Measurements from ENCODE around the gene LLGL1. TPM values are rescaled to one million over a fixed set of nuclear protein-coding genes. Genes with fewer than 3 reads are reported as not detected.

Gene LLGL1
- total RNA-seq, 1 donor from 2014 or later = 7.9 TPM

DNA sequence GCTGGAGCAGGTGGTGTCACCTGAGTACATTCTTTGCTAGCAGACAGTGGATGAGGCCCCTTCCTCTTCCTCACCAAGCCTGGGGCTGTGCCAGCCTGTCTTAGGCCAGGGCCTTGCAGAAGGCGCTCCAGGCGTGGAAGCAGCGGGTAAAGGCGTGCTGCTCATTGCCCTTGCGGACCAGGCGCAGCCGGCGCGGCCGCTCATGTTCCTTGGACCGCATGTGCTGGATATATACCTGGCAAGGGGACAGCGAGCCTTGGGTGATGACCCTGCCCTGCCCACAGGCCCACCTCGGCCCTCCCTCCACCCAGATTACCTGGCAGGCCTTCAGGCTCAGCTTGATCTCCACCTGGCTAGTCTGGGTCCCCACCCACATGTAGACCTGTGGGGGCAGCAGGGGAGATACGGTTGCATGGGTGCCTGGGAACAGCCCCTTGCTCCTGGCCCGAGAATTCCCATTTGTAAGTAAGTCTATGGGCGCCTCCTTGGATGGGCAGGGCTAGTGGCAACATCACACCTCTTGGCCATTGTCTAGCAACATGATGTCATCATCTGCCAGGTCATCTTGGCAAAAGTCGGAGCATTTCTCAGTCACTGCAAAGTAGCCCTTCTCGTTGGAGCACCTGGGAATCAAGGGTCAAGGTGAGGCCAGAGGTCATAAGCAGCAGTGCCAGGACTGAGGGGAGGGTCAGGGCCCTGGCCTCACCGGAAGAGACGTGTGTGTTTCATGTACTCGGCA, 19.8 kb downstream of the LLGL1 start:
- no peak for ATAC-seq (ENCODE audit: poor library complexity)
- intact Hi-C loops (cut with DNase I) = no loop called here

DNA sequence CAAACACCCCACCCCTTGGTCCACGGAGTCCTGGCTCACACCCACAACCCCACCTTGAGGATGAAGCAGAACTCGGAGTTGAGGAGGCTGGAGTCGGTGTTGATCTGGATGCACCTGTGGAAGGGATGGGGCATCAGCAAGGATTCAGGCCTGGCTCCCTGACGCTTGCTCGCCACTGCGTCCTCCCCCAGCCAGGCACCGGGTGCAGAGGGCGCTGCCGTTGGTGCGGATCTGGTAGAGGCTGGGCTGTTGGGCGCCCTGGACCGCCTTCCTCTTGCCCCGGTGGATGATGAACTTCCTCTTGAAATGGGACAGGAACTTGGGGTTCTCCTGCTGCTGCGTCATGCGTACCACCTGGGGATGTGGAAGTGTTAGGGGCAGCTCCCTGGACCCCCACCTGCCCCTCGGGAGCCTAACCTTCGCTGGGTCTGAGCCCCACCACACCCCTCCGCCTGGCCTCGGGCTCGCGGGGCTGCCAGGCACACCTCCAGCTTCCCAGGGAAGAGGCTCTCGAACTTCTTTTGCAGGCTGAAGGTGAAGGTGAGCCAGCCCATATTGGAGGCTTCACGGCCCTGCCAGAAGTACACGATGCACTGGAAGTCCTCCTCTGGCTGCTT, 20.8 kb downstream of the LLGL1 start:
- peak; percentile 27 for DNase-seq

More for the DNA sequence above, 19.8 kb downstream of the LLGL1 start:
- DNase-seq = peak; percentile 40

DNA sequence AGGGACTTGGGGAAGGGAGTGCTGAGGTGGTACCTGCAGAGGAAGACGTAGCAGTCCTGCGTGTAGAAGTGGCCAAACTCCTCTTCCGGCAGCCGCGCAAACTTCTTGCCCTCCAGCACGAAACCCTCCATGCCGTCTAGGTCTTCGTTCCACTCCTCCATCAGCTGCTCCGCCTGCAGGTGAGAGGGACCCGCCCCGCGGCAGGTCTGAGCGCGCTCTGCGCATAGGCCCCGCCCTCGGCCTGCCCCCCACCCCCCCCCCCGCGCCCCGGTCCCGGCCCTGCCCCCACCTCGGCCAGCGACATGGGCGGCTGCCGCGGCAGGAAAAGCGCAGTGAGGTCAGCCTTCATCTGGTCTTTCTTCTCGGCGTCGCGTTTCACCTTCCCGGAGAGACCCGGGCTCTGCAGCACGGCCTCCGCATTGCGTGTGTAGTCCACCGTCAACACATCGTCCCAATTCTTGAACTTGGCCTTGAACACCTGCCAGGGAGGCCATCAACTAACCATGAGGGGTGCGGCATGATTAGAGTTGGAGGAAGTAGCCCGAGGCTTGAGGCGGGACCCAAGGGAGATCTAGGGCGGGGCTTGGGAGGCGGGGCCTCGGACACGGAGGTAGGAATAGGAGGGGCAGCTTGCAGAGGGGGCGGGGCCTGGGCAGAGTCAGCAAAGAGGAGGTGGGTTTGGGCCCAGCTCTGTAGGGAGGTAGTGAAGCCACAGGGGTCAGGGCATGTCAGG, 21.6 kb downstream of the LLGL1 start:
- ATAC-seq (ENCODE audit: poor library complexity) (peak; percentile 47), DNase-seq (peak; percentile 76)
- intact Hi-C loops (cut with DNase I) = no loop called here

More for the DNA sequence above, 20.8 kb downstream of the LLGL1 start:
- no peak for ATAC-seq (ENCODE audit: poor library complexity)
- intact Hi-C loops (cut with DNase I) = no loop called here

DNA sequence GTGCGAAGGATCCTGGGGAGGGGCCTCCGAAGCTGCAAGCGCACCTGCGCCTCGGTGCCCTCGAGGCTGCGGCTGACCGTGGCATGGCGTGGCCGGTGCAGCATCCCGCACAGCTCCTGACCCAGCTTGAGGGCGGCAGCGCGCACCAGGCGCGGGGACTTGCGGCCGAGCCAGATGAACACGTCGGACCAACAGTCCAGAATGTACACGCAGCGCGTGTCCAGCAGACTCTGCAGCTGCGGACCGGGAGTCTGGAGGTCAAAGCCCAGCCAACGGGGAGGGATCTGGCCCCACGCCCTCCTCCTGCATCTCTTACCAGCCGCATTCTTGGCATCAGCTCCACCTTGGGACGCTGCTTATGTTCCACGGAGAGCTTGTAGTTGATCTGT, 22.2 kb downstream of the LLGL1 start:
- intact Hi-C loops (cut with DNase I) = no loop called here

DNA sequence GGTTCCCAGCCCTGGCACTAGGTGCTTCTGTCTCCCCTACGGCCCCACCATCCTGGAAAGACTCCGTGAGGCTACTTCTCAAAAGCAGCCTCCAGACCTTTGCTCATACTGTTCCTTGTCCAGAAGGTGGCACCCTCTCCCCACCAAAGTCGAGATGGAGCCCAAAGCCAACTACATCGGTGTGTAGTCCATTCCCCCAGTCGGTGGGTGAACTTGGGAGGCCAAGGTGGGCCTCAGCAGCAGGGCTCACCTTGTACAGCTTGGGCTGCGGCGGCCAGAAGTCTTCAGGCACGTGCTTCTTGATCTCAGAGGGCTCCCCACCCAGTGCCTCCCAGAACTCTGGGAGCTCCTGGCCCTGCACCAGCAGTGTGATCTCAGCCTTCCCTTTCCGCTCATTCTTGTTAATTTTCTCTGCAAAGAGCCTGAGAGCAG, 22.9 kb downstream of the LLGL1 start:
- peak; percentile 66 for DNase-seq
- ATAC-seq (ENCODE audit: poor library complexity) = peak; percentile 64
- intact Hi-C loops (cut with DNase I) = no loop called here

More for the DNA sequence above, 22.2 kb downstream of the LLGL1 start:
- peak; percentile 30 for ATAC-seq (ENCODE audit: poor library complexity)
- DNase-seq = peak; percentile 71

DNA sequence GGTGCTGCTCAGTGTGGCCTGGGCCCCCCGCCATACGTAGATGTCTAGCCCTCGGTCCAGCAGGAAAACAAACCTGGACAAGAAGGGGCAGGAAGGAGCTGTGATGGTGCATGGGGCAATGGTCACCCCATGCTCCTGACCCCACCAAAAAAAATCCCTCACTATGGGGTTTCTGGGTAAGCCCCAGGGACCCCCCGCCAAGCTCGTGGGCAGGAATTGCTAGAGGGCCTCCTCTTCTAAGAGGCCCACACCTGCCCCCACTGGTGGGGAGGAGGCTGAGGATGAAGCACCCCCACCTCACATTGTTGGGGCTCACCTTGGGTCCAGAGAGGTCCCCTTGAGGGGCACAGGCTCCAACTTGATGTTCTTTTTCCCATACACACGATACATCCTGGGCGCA, 23.4 kb downstream of the LLGL1 start:
- intact Hi-C loops (cut with DNase I) = no loop called here
- DNase-seq = no peak

DNA sequence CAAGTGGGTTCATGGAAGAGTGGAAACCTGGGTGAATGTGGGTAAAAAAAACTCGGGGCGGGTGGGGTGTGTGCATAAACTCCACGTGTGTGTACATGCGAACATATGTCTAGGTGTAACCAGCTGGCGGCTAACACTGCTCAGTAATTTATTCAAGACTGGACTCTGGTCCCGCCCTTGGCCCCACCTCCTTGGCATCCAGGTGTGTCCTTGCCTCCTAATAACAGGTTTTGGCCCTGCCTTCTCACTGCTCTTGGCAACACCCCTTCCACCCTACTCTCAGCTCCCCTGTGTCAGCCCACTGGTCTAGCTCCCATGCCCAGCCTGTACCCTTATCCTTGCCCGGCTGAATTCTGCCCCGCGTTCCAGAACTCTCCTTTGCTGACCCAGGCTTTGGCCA, 24.8 kb downstream of the LLGL1 start:
- no peak for ATAC-seq (ENCODE audit: poor library complexity)
- intact Hi-C loops (cut with DNase I) = no loop called here
- DNase-seq = no peak

More for the DNA sequence above, 23.4 kb downstream of the LLGL1 start:
- ATAC-seq (ENCODE audit: poor library complexity) = no peak

DNA sequence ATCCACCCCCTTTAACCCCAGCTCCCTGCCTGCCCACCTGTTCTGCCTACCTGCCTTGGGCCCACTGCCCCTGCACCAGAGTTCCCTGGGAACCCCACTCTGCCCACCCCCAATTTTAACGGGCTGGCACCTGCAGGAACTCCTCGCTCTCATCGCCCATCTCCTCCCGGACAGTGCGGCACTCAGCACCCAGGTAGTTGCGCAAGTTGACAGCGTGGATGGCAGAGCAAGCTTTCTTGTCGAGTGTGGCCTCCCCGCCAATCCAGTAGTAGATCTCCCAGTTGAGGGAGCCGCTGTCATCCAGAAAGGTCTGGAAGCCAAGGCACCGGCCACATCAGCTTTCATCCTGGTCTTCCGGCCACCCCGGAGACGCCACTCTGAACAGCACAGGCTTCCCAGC, 25.3 kb downstream of the LLGL1 start:
- intact Hi-C loops (cut with DNase I) = no loop called here
- no peak for ATAC-seq (ENCODE audit: poor library complexity)
- DNase-seq = no peak

DNA sequence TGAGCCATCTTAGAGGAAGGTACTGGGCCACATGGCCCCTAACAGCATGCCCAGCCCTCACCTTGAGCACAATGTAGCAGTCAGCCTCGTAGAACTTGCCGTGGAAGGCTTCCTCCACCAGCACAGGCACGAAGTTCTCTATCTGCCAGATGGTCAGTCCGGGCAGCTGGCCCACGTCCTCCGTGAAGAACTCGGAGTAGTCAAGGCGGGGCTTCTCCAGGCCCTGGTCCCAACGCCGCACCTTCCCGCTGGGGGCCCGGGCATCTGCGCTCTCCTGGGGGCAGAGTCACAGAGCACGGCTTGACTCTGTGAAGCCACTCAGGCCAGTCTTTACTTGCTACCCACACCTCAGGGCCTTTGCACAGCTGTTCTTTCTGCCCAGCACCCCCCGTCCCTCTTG, 25.8 kb downstream of the LLGL1 start:
- DNase-seq = no peak
- no peak for ATAC-seq (ENCODE audit: poor library complexity)
- intact Hi-C loops (cut with DNase I) = no loop called here

DNA sequence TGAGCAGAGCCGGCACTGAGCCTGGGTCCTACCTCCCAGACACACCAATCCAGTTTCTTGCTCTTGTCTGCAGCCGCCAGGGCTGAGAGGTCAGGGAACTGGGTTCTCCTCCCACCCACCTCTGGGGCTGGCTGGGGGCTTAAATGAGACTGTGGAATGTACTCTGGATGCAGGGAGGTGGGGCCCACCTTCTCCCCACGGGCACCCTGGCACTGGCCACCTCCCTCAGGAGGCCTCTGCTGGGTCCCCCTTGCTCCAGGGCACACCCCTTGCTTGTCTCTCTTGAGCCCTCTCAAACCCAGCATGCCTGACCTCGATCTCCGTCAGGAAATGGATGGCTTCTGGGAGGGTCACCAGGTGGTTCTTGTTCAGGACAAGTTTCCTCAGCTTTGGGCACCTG, 26.7 kb downstream of the LLGL1 start:
- ATAC-seq (ENCODE audit: poor library complexity) (no peak), DNase-seq (no peak)
- intact Hi-C loops (cut with DNase I) = no loop called here

DNA sequence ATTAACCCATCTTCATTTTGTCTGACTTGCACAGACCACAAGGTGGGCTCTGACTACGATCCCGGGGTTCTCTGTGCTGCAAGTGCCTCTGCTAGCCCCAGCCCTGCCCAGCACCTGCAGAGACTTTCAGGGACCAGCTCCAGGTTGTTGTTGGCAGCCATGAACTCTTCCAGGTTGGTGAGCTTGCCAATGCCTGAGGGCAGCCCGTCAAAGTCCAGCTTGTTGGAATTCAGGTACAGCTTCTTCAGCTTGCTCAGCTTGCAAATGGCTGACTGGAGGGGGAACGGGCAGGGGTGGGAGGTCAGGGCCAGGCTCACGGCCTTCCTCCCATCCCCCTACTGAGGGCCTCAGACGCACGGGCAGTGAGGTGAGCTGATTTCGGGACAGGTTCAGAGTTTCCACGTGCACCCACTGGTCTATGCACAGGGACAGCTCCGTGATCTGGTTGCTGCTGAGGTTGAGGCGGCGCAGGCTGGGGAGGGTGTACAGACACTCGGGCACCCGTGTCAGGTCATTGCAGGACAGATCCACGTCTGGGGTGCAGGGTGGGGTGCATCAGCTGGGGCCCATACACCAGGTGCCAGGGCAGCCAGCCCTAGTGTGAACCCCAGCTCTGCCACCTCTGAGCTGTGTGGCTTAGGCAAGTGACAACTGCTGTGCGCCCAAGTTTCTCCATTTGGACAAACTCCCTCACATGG, 27.9 kb downstream of the LLGL1 start:
- intact Hi-C loops (cut with DNase I) = no loop called here
- ATAC-seq (ENCODE audit: poor library complexity) (no peak), DNase-seq (no peak)

DNA sequence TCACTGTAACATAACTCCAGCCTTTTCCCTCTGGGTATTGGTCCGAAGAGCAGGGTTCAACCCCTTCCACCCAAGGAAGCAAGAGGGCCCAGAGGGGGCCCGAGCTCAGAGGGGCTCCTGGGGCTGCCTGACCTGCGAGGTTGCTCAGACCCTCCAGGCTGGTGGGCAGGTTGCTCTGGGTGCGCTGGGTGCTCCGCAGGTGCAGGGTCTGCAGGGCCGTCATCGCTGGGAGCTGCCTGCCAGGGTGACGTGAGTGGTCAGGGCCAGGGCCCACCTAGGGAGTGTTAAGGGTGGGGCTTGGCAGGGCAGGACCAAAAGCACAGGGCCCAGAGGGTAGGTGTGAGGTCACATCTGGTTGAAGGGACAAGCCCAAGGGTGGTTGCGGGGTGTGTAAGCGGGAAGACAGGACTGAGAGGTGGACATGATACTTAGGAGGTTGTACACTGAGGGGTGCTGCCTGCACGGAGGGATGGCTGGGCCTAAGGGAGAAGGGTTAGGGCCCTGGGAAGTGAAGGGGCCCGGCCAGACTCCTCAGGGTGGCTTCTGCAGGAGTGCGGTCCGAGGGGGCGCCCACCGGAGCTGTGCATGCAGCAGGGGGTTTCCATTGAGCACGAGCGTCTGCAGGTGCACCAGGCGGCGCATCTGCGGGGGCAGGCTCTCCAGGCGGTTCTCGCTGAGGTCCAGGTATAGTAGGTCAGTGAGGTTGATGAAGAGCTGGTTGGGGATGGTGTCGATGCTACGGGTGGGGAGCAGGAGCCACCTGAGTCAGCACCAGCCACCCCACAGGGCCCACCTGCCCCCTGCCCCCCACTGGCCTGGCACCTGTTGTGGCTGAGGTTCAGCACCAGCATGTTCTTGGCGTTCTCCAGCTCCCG, 28.7 kb downstream of the LLGL1 start:
- ATAC-seq (ENCODE audit: poor library complexity) (no peak), DNase-seq (no peak)
- intact Hi-C loops (cut with DNase I) = no loop called here

DNA sequence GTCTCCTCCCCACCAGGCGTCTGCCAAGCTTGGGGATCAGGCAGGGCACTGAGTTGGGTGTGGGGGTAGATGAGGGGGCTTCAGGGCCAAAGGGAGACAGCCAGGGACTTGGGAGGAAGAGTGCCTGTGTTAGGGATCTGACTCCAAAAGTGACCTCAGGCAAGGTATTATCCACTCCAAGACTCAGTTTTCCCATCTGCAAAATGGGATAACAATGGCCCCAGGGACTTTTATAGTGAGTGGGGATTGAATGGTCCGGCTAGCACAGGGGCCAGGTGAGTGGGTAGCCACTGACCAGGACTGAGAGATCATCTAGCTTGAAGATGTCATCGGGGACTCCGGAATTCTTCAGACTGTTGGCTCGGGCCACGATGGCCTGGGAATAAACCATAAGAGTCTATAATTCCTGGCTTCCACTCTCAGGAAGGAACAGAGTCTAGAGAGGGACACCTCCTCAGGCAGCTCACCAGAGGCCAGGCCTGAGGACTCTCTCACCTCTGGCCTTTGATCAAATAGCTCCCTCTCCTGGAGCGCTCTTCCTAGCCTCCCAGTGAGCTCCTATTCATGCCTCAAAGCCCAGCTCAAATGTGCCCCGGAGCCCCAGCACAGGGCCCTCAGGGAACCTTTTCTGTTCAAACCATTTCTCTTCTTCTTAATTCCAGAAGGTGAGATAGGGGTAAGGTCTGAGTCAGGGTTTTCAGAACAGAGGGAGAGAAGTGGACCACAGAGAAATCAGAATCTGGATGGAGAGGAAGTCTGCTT, 29.6 kb downstream of the LLGL1 start:
- ATAC-seq (ENCODE audit: poor library complexity) (no peak), DNase-seq (no peak)
- intact Hi-C loops (cut with DNase I) = no loop called here

DNA sequence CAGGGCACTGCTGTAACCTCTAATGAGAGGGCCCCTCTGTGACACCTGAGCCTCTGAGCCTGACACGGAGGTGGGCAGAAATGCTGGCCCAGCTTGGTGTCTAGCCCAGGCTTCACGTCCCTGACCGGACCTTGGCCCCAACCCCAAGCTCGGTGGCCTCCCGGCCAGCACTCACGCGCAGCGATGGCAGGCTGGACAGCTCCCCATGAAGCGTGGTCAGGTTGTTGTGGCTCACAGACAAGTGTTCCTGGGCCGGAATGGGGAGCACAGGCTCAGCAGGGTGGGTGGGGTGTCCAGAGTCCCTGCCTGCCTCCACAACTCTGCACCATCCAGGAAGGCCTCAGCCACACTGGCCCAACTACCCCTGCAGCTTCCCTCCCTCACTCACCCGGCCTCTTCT, 30.9 kb downstream of the LLGL1 start:
- ATAC-seq (ENCODE audit: poor library complexity) = no peak
- DNase-seq = no peak
- intact Hi-C loops (cut with DNase I) = no loop called here

DNA sequence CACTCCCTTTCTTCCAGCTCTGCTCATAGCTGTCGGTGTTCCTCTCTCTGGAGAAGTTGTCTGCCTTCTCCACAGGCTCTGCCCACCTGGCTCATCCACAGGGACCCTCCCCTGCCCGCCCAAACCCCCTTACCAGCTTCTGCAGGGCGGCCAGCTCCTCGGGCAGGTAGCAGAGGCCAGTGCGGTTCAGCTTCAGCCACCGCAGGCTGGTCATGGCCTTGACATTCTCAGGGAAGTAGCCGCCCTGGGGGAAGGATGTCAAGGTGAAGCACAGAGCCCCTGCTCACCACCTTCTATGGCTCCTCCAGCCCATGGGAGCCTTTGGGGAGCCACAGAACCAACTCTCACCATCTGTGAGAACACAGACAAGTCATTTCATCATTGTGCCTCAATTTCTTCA, 31.3 kb downstream of the LLGL1 start:
- ATAC-seq (ENCODE audit: poor library complexity) (no peak), DNase-seq (no peak)
- intact Hi-C loops (cut with DNase I) = no loop called here

DNA sequence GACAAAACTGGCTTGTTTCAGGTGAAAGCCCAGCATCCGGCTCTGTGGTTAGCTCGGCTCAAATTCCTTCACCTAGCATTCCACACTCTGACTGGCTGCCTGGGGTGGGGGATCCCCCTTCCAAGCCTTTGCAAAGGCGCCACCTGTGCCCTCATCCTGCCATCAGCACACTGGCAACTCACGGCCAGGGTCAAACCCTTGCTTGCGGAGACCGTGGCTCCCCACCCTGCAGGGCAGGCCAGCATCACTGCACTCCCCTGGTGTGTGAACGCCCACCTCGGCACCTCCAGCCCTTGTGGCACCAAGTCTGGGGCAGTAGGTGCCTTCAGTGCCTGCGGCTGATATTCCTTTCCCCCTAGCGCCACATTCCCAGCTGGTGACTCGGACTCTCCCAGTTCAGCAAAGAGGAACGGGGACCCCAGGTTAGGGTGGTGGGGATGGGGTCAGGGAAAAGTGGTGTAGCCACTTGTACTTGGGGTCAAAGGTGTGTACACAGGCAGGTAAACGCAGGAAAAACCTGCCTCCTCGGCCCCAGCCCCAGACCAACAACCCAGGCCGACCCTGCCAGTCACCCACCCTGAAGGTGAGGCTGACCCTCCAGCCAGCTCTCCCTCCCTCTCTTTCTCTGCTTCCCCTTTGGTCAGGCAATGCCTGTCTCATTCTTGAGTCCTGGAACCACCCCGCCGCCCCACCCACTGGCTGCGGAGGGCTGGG, 32.0 kb downstream of the LLGL1 start:
- DNase-seq (peak; percentile 80), ATAC-seq (ENCODE audit: poor library complexity) (peak; percentile 6)
- intact Hi-C loops (cut with DNase I) = no loop called here

DNA sequence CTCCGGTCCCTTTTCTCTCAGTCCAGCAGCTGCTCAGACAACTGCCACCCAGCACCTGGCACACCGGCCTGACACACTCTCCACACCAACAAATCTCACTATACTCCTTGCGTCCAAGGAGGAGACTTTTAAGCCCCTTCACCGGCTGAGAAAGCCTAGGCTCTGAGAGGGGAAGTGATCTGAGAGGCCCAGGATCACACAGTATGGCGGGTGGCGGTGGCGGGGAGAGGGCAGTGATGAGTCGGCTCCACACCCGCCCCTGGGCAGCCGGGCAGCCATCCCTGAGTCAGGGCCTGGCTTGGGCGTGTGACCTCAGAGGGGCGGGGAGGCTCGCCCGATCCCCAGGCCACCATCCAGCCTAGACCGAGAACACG, 32.5 kb downstream of the LLGL1 start:
- DNase-seq (peak; percentile 89), ATAC-seq (ENCODE audit: poor library complexity) (peak; percentile 60)
- intact Hi-C loops (cut with DNase I) = no loop called here
